SK-N-SH treated with all-trans-retinoic acid at 6 μM for 48 hours (cell line): ENCODE measurements around the gene ADAM22.

Experiments used
- ATAC-seq: fragments of 200-7000 bp; cut with Tn5 transposase; 3 replicates; pipeline ENCODE4 v1.9.1; 2020; ENCODE audit warnings: mild to moderate bottlenecking, moderate library complexity
- ARNTL ChIP-seq: fragments of 450-650 bp; formaldehyde crosslinking; IDR thresholded peaks from 2 replicates; pipeline ENCODE4 v1.5.0; 2020; ENCODE audit warnings: low read depth, mild to moderate bottlenecking, moderate library complexity, borderline replicate concordance
- BACH2 ChIP-seq: fragments of 250-450 bp; sonication (Bioruptor Pico); IDR thresholded peaks from 2 replicates; pipeline ENCODE4 v1.9.0; 2021; ENCODE audit warnings: mild to moderate bottlenecking, borderline replicate concordance
- CSDC2 ChIP-seq: fragments of 250-450 bp; sonication (Bioruptor Pico); IDR thresholded peaks from 2 replicates; pipeline ENCODE4 v1.5.0; 2020; ENCODE audit warnings: mild to moderate bottlenecking, moderate library complexity
- ESRRG ChIP-seq: fragments of 250-450 bp; sonication (Bioruptor Pico); IDR thresholded peaks from 2 replicates; pipeline ENCODE4 v1.6.1; 2021; ENCODE audit warnings: mild to moderate bottlenecking
- GLIS3 ChIP-seq: fragments of 250-450 bp; sonication (Bioruptor Pico); IDR thresholded peaks from 2 replicates; pipeline ENCODE4 v1.5.0; 2020; ENCODE audit warnings: mild to moderate bottlenecking, moderate library complexity
- ISL1 ChIP-seq: fragments of 250-450 bp; sonication (Bioruptor Pico); IDR thresholded peaks from 2 replicates; pipeline ENCODE4 v2.1.2; 2022; ENCODE audit warnings: mild to moderate bottlenecking, moderate library complexity
- OSR1 ChIP-seq: fragments of 250-450 bp; sonication (Bioruptor Pico); IDR thresholded peaks from 2 replicates; pipeline ENCODE4 v1.8.0; 2022; ENCODE audit warnings: moderate library complexity, mild to moderate bottlenecking, inconsistent platforms
- PPARA ChIP-seq: fragments of 250-450 bp; sonication (Bioruptor Pico); IDR thresholded peaks from 2 replicates; pipeline ENCODE4 v1.5.0; 2020; ENCODE audit warnings: mild to moderate bottlenecking, borderline replicate concordance
- SNAI2 ChIP-seq: fragments of 250-450 bp; sonication (Bioruptor Pico); IDR thresholded peaks from 2 replicates; pipeline ENCODE4 v1.5.0; 2020; ENCODE audit warnings: mild to moderate bottlenecking, moderate library complexity
- TCF4 ChIP-seq: fragments of 250-450 bp; sonication (Bioruptor Pico); IDR thresholded peaks from 2 replicates; pipeline ENCODE4 v1.8.0; 2021; ENCODE audit warnings: mild to moderate bottlenecking, moderate library complexity, borderline replicate concordance
- ZC3H10 ChIP-seq: fragments of 250-450 bp; sonication (Bioruptor Pico); IDR thresholded peaks from 2 replicates; pipeline ENCODE4 v1.5.1; 2021; ENCODE audit warnings: mild to moderate bottlenecking, moderate library complexity
- ZFP3 ChIP-seq: fragments of 250-450 bp; sonication (Bioruptor Pico); IDR thresholded peaks from 2 replicates; pipeline ENCODE4 v1.5.0; 2020; ENCODE audit warnings: mild to moderate bottlenecking, moderate library complexity
- ZFP30 ChIP-seq: fragments of 450-650 bp; formaldehyde crosslinking; IDR thresholded peaks from 2 replicates; pipeline ENCODE4 v1.5.0; 2022; ENCODE audit warnings: mild to moderate bottlenecking, moderate library complexity
- ZNF565 ChIP-seq: fragments of 450-650 bp; formaldehyde crosslinking; conservative IDR thresholded peaks from 2 replicates; pipeline ENCODE4 v1.5.0; 2020; ENCODE audit warnings: low read depth, mild to moderate bottlenecking, moderate library complexity
- ZNF70 ChIP-seq: fragments of 450-650 bp; formaldehyde crosslinking; IDR thresholded peaks from 2 replicates; pipeline ENCODE4 v1.5.0; 2020; ENCODE audit warnings: mild to moderate bottlenecking, moderate library complexity
- ZNF8 ChIP-seq: fragments of 450-650 bp; formaldehyde crosslinking; IDR thresholded peaks from 2 replicates; pipeline ENCODE4 v1.5.0; 2020; ENCODE audit warnings: mild to moderate bottlenecking, moderate library complexity
- TF ChIP-seq, protein P1 (sequence below): fragments of 250-450 bp; sonication (Bioruptor Pico); IDR thresholded peaks from 2 replicates; pipeline ENCODE4 v1.8.0; 2021; ENCODE audit warnings: low read depth, mild to moderate bottlenecking, moderate library complexity, borderline replicate concordance
- TF ChIP-seq, protein P2 (sequence below): fragments of 250-450 bp; sonication (Bioruptor Pico); IDR thresholded peaks from 2 replicates; pipeline ENCODE4 v1.5.1; 2020; ENCODE audit warnings: low read depth, mild to moderate bottlenecking, moderate library complexity
- TF ChIP-seq, protein P3 (sequence below): fragments of 250-450 bp; sonication (Bioruptor Pico); IDR thresholded peaks from 2 replicates; pipeline ENCODE4 v1.5.0; 2020; ENCODE audit warnings: mild to moderate bottlenecking, moderate library complexity
- TF ChIP-seq, protein P4 (sequence below): fragments of 250-450 bp; sonication (Bioruptor Pico); IDR thresholded peaks from 2 replicates; pipeline ENCODE4 v1.5.1; 2021; ENCODE audit warnings: mild to moderate bottlenecking, moderate library complexity
- TF ChIP-seq, protein P5 (sequence below): fragments of 250-450 bp; sonication (Bioruptor Pico); IDR thresholded peaks from 2 replicates; pipeline ENCODE4 v1.8.0; 2020; ENCODE audit warnings: mild to moderate bottlenecking, moderate library complexity, borderline replicate concordance

The ADAM22 gene

DNA sequence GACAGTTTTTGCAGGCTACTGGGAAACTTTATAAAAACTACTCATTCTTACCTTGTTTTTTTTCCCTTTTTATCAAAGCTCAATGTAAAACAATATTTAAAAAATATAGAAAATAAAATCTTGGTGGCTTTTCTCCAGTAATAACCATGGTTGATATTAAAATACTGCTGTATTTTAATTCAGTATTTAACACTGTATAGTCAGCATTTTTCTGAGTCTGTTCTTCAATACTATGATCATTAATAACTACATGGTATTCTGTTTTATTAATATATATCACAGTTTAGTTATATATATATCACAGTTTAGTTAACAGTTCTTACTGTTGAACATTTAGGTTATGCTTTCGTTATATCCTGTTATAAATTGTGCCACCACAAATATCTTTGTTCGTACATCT lies 207.4 kb downstream of the ADAM22 start:
- TF ChIP-seq PPARA (CRISPR knock-in tag) = no peak
- no peak for TF ChIP-seq ZFP3 (CRISPR knock-in tag)
- TF ChIP-seq ZNF8 (CRISPR knock-in tag) = no peak
- no peak for TF ChIP-seq TCF4 (CRISPR knock-in tag)
- TF ChIP-seq ZNF70 = no peak
- no peak for TF ChIP-seq ZNF565 (CRISPR knock-in tag)
- TF ChIP-seq ZFP30 (CRISPR knock-in tag) = no peak
- TF ChIP-seq ISL1 (CRISPR knock-in tag) = no peak
- TF ChIP-seq, protein P1, sequence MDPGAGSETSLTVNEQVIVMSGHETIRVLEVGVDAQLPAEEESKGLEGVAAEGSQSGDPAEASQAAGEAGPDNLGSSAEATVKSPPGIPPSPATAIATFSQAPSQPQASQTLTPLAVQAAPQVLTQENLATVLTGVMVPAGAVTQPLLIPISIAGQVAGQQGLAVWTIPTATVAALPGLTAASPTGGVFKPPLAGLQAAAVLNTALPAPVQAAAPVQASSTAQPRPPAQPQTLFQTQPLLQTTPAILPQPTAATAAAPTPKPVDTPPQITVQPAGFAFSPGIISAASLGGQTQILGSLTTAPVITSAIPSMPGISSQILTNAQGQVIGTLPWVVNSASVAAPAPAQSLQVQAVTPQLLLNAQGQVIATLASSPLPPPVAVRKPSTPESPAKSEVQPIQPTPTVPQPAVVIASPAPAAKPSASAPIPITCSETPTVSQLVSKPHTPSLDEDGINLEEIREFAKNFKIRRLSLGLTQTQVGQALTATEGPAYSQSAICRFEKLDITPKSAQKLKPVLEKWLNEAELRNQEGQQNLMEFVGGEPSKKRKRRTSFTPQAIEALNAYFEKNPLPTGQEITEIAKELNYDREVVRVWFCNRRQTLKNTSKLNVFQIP (CRISPR knock-in tag) = no peak
- no peak for ATAC-seq

DNA sequence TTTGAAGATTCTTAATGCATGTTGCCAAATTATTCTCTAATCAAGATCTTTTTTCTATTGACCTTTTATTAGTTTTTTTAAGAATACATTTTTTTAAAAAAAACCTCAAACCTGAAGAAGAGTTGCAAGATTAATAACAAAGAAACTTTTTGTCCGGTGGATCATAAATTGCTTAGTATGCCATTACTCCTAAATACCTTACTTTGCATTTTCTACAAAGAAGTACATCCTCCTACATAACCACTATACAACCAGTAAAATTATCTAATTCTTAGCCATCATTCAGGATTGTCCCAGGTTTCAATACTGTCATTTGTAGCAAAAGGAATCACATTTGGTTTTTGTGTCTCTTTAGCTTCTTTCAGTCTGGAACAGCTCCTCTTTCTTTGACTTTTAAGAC lies 207.9 kb downstream of the ADAM22 start:
- TF ChIP-seq OSR1 (CRISPR knock-in tag) (no peak), ZFP30 (CRISPR knock-in tag) (no peak), GLIS3 (CRISPR knock-in tag) (no peak), ZNF70 (no peak), ISL1 (CRISPR knock-in tag) (no peak)

DNA sequence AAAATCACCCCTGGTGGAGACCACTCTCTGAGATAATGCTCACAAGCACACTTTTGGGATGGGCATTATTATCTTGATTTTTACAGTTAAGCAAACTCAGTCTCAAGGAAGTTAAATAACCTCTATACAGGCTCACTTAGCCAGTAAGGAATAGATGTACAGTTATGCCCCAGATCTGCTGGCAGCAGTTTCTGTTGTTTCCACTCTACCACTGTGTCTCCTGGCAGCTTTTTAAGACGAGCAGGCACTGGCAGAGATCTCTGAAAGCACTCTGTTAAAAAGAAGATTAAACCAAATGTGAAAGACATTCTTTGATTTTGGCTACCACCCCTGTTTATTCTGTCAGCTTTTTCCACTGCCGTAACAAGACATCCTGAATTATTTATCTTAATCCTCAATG lies 212.6 kb downstream of the ADAM22 start:
- TF ChIP-seq GLIS3 (CRISPR knock-in tag) = no peak
- TF ChIP-seq, protein P2, sequence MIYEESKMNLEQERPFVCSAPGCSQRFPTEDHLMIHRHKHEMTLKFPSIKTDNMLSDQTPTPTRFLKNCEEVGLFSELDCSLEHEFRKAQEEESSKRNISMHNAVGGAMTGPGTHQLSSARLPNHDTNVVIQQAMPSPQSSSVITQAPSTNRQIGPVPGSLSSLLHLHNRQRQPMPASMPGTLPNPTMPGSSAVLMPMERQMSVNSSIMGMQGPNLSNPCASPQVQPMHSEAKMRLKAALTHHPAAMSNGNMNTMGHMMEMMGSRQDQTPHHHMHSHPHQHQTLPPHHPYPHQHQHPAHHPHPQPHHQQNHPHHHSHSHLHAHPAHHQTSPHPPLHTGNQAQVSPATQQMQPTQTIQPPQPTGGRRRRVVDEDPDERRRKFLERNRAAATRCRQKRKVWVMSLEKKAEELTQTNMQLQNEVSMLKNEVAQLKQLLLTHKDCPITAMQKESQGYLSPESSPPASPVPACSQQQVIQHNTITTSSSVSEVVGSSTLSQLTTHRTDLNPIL (CRISPR knock-in tag) = no peak
- TF ChIP-seq ZC3H10 (CRISPR knock-in tag) = no peak
- no peak for TF ChIP-seq ARNTL (CRISPR knock-in tag)
- TF ChIP-seq, protein P3, sequence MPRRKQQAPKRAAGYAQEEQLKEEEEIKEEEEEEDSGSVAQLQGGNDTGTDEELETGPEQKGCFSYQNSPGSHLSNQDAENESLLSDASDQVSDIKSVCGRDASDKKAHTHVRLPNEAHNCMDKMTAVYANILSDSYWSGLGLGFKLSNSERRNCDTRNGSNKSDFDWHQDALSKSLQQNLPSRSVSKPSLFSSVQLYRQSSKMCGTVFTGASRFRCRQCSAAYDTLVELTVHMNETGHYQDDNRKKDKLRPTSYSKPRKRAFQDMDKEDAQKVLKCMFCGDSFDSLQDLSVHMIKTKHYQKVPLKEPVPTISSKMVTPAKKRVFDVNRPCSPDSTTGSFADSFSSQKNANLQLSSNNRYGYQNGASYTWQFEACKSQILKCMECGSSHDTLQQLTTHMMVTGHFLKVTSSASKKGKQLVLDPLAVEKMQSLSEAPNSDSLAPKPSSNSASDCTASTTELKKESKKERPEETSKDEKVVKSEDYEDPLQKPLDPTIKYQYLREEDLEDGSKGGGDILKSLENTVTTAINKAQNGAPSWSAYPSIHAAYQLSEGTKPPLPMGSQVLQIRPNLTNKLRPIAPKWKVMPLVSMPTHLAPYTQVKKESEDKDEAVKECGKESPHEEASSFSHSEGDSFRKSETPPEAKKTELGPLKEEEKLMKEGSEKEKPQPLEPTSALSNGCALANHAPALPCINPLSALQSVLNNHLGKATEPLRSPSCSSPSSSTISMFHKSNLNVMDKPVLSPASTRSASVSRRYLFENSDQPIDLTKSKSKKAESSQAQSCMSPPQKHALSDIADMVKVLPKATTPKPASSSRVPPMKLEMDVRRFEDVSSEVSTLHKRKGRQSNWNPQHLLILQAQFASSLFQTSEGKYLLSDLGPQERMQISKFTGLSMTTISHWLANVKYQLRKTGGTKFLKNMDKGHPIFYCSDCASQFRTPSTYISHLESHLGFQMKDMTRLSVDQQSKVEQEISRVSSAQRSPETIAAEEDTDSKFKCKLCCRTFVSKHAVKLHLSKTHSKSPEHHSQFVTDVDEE (CRISPR knock-in tag) = no peak
- TF ChIP-seq, protein P1 (CRISPR knock-in tag) = no peak
- TF ChIP-seq, protein P4, sequence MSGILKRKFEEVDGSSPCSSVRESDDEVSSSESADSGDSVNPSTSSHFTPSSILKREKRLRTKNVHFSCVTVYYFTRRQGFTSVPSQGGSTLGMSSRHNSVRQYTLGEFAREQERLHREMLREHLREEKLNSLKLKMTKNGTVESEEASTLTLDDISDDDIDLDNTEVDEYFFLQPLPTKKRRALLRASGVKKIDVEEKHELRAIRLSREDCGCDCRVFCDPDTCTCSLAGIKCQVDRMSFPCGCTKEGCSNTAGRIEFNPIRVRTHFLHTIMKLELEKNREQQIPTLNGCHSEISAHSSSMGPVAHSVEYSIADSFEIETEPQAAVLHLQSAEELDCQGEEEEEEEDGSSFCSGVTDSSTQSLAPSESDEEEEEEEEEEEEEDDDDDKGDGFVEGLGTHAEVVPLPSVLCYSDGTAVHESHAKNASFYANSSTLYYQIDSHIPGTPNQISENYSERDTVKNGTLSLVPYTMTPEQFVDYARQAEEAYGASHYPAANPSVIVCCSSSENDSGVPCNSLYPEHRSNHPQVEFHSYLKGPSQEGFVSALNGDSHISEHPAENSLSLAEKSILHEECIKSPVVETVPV (CRISPR knock-in tag) = no peak
- no peak for TF ChIP-seq ZFP30 (CRISPR knock-in tag)
- no peak for TF ChIP-seq ZNF565 (CRISPR knock-in tag)
- TF ChIP-seq CSDC2 (CRISPR knock-in tag) = no peak
- TF ChIP-seq TCF4 (CRISPR knock-in tag) = no peak
- ATAC-seq = peak; percentile 62; the same call in 2 of the 3 replicates

More for the DNA sequence above, 207.9 kb downstream of the ADAM22 start:
- no peak for ATAC-seq

DNA sequence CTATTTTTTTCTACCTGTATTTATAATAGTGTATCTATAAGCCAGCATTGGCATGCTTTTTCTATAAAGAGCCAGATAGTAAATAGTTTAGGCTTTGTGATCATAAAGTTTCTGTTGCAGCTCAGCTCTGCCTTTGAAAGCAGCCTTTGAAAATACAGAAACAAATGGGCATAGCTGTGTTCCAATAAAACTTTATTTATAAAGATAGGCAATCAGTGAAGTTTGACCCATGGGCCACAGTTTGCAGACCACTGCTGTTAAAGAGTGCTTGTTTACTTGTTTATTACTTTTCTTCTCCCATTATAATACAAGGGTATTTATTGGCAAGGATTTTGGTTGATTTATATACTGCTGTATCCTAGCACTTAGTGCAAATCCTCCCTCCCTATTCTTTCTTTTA lies 213.3 kb downstream of the ADAM22 start:
- no peak for TF ChIP-seq PPARA (CRISPR knock-in tag)
- TF ChIP-seq SNAI2 (CRISPR knock-in tag) = no peak
- no peak for TF ChIP-seq TCF4 (CRISPR knock-in tag)
- TF ChIP-seq ESRRG (CRISPR knock-in tag) = no peak
- no peak for TF ChIP-seq ZNF70
- no peak for TF ChIP-seq BACH2 (CRISPR knock-in tag)
- TF ChIP-seq, protein P5, sequence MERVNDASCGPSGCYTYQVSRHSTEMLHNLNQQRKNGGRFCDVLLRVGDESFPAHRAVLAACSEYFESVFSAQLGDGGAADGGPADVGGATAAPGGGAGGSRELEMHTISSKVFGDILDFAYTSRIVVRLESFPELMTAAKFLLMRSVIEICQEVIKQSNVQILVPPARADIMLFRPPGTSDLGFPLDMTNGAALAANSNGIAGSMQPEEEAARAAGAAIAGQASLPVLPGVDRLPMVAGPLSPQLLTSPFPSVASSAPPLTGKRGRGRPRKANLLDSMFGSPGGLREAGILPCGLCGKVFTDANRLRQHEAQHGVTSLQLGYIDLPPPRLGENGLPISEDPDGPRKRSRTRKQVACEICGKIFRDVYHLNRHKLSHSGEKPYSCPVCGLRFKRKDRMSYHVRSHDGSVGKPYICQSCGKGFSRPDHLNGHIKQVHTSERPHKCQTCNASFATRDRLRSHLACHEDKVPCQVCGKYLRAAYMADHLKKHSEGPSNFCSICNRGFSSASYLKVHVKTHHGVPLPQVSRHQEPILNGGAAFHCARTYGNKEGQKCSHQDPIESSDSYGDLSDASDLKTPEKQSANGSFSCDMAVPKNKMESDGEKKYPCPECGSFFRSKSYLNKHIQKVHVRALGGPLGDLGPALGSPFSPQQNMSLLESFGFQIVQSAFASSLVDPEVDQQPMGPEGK (CRISPR knock-in tag) = no peak
- no peak for TF ChIP-seq ARNTL (CRISPR knock-in tag)
- TF ChIP-seq, protein P2 (CRISPR knock-in tag) = no peak
- no peak for TF ChIP-seq ZNF565 (CRISPR knock-in tag)
- TF ChIP-seq GLIS3 (CRISPR knock-in tag) = no peak
- TF ChIP-seq CSDC2 (CRISPR knock-in tag) = no peak
- TF ChIP-seq, all 23 proteins: peak for 0
- no peak for ATAC-seq
